ENCODE data around the gene MERTK.
"Not testable (repeated sequence)": the region's sequence is repeated elsewhere in the genome, so short reads cannot be mapped to it uniquely, and the experiment has no call there.

MERTK gene

DNA sequence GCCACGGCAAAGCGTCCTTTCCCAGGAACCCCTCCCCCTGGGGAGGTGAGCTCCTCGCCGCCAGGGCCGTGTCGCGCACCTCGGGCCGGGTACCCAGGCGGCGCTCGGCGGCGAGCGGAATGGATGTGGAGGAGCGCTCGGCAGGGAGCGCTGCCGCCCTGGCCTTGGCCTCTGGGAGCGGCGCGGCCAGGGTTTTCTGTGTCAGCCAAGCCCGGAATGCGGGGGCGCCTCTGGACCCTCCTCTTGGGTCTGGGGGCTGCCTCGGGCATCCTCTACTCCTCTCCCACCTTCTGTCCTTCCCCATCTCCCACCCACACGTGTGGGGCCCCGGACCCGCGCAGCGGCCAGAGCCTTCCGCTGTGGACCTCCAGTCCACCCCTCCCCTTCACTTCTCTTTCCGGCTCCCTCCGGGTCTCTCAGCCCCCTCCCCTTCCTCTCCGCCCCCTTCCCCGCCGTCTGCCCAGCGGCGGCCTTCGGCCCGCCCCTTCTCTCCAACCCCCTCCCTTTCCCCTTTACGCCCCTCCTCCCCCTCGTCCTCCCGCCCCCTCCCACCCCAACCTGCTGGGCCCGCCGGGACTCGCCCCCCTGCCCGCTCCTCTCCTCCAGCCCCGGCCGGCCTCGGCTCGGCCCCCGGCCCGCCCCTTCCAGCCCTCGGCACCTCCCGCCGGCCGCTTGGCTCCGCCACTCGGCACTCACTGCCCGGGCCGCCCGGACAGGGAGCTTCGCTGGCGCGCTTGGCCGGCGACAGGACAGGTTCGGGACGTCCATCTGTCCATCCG is at the start of gene MERTK:
Gene MERTK, plus strand, starts transcription at position 684 of the 779 bp plus-strand sequence. CDS start 129 bp downstream, outside the sequence.
- DNase-seq (ENCODE audit: low spot score), result no peak

DNA sequence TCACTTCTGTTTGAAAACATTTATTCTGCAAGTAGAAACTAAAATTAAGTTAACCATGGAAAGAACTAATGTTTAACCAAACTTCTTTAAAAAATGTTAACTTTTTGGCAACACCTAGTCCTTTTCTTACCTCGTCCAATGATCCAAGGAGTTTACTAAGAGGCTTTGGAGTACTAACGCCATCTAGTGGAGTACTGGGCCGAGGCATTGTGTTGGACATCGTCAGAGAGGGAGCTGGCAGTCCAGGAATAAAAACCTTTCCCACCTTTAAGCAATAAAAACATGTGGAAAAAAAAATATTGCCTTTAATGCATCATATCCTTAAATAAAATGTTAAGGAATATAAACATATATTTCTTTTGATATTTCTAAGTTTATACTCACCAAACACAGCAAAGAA is 47.8 kb upstream of the MERTK start:
- DNase-seq (ENCODE audit: low spot score), result peak; percentile 15

DNA sequence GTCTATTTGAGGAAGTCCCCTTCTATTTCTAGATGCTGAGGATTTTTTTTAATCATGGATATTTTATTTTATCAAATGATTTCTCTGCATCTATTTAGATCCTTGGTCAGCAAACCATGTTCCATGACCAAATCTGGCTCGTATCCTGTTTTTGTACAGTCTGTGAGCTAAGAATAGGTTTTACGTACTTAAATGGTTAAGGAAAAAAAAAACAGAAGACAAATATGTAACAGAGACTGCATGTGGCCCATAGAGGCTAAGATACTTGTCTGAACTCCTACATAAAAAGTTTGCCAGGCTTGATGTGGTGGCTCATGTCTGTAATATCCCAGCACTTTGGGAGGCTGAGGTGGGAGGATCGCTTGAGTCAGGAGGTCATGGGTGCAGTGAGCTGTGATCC is 45.9 kb upstream of the MERTK start:
- DNase-seq (ENCODE audit: low spot score), result not testable (repeated sequence)

DNA sequence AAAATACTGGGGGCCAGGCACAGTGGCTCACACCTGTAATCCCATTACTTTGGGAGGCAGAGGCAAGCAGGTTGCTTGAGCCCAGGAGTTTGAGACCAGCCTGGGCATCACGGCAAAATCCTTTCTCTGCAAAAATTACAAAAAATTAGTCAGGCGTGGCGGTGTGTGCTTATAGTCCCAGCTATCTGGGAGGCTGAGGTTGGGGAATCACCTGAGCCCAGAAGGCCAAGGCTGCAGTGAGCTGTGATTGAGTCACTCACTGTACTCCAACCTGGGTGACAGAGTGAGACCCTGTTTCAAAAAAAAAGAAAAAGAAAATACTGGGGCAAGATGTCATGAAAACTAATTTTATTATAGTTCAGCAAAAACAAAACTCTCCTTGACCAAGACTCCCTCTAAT is 38.4 kb upstream of the MERTK start:
- DNase-seq (ENCODE audit: low spot score), result not testable (repeated sequence)

DNA sequence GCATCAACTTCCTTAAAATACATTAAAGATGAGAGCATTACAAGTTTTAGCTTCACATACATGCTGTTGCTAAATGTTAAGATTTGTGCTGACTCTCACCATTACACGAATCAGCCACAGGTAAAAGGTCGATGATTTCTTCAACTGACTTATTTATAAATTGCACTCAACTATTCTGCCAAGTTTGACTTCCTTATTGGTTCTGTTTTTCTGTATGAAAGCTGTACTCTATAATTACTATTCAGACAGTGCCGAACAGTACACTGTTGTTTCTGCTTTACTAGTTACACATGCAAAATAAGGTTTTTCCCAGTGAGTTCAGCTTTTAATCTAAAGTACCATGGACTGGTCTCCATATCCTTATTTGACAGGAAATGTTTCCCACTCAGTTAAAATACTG is 33.3 kb upstream of the MERTK start:
- not testable (repeated sequence) for DNase-seq (ENCODE audit: low spot score)

DNA sequence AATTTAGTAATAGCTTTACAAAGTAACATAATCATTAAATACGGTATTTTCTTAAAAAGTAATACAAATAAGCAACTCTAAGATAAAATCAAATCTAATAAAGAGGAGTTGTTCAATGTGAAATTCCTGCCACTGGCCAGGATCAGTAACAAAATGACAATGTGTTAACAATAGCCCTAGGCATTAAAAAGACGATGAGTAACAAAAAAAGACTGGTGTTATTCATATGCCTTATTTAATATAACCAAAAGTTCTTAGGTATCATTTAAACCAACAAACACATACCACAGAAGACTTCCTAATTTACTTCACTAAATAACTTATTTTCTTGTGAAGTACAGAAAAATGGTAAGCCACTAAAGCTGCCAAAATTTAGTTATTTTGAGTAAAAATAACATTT is 25.6 kb upstream of the MERTK start:
- not testable (repeated sequence) for DNase-seq (ENCODE audit: low spot score)

DNA sequence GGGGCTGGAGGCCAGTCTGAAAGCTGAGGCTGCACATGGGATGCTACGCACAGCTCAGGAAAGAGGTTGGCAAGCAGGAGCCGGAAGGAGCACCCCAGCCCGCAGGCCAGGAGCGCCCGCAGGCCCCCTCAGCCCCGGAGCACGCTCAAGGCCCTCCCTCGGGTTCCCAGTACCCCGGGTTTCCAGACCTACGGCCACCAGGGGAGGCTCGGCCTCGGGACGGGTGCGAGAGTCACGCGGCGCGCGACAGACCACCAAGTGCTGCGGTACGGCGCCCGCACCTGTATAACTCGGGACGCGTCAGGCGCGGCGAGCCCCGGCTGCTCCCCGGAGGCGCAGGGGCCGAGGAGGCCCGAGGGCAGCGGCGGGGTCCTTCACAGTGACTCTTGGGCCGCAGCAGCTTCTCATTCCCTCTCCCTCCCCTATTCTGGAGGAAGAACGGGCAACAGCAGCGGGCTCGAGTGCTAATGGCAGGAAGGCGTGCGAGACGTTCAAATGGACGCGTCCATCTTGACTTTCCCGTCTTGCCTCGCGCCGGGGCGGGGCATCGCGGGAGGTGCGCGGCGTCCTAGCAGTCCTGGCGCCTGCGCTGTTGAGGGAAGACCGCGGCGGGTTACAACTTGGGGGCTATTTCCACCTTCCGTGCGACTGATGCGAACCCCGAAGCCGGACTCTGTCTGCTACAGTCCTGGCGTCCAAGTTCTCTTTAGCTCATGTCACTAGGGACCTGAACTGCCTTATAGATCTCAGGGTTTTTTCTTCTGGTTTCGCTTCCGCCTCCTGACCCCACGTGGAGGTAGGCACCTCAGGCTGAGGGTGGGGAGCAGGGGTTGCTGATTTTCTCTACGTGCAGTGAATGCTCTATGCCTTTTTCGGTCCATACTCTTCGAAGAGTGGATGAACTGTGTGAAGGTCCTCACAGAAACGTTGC is 14.5 kb upstream of the MERTK start, which contains the start of gene ANAPC1:
Gene ANAPC1, minus strand, starts transcription at position 533 of the 931 bp plus-strand sequence. CDS start 3,368 bp downstream, outside the sequence.
- DNase-seq (ENCODE audit: low spot score), result peak; percentile 73

DNA sequence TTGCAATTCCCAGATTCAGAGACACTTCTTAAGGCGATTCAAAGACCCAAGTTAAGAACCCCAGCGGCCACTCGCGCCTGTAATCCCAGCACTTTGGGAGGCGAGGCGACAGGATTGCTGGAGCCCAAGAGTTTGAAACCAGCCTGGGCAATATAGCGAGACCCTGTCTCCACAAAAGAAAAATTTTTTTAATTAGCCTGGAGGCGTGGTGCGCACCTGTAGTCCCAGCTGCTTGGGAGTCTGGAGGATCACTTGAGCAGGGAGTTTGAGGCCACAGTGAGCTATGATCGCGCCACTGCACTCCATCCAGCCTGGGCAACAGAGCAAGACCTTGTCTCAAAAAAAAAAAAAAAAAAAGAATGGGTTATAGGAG is 13.8 kb upstream of the MERTK start:
- DNase-seq (ENCODE audit: low spot score), result no peak

DNA sequence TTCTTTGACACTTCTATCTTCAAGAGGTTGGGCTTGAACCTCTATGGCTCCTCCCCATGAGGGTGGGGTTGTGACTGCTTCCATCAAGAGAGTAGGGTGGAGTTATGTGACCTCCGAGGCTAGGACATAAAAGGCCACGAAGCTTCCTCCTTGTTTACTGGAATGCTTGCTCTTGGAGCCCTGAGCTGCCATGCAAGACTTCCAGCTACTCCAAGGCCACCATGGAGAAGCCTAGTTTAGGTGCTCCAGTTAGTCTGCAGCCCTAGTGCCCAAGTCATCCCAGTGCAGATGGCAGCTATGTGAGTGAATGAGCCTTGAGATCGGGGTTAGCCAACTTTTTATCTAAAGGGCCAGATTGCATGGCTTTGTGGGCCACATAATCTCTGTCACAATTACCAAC is 2.4 kb upstream of the MERTK start:
- DNase-seq (ENCODE audit: low spot score), result no peak

DNA sequence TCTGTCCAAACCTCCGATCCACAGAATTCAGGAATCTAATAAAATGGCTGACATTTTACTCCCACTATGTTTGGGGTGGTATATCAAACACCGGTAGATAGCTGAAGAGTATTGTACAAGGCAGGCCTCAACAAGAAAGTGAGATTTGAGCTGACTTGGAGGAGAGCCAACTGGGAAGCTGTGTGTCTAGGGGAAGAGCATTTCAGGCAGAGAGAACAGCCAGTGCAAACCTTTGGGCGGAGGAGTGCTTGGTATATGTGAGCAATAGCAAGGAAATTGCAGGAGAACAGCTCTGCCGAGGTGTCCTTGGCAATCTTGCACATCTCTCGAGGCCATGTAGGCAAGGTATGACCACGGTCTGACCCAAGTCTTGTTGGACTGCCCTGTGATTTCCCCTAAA is 1.8 kb upstream of the MERTK start:
- no peak for DNase-seq (ENCODE audit: low spot score)

DNA sequence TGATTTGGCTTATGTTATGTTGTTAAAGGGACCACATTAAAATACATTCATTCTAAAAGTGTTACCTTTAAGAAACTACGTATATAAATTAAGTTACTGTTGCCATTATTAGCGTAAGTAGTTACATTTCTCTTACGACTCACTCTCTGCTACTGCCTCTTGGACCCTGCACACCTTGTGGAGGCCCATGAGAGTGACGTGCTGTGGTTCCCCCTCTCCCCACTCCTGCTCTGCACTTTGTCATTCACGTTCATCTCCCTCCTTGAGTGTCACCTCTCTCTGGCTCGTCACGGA is 830 bp upstream of the MERTK start:
- no peak for DNase-seq (ENCODE audit: low spot score)

DNA sequence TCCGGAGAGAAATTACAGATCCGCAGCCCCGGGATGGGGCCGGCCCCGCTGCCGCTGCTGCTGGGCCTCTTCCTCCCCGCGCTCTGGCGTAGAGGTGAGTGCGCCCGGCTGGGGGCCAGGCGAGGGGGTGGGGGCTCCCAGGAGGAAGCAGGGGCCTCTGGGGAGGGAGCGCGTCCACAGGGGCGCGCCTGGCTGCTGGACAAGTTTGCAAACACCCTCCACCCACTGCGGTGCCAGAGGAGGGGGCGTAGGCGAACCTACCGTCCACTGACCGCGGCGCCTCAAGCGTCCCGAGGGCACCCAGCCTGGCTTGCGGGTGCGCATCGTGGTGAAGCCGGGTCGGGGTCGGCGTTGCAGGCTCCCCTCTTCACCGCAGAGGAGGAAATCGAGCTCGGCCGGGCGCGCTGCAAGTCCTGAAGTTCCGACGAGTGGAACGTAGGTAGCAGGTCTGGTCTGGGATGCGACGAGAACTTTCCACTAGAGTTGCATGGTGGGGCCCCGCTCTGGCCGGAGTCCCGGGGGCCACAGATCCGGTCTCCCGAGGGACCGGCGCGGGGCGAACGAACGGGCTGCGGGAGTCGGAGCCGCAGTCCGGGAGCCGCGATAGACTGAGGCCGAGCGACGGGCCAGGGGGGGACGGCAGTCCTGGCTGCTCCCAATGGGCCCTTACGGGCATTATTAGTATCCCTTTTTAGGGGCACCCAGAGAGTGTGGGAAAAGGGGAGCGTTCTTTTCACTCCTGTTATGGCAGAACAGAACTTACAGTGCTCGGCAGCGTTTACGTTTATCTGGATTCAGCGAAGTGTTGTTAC is 502 bp downstream of the MERTK start:
- DNase-seq (ENCODE audit: low spot score), result no peak

DNA sequence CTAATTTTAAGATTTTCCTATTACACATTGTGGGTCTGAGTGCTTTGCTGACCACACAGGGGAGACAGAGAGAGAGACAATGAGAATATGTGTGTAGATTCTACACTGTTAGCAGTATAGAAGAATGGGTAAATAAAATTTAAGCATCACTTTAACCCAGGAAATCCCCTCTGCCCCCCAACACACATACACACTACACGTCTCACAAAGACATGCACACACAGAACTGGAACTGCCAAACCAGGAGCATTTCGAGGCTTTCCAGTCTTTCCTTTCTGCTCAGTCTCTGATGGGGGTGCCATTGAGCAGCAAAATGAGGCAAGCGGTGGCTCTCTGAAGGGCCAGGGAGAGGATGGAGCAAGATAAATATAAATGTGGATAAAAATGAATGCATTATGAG is 2.5 kb downstream of the MERTK start:
- no peak for DNase-seq (ENCODE audit: low spot score)

DNA sequence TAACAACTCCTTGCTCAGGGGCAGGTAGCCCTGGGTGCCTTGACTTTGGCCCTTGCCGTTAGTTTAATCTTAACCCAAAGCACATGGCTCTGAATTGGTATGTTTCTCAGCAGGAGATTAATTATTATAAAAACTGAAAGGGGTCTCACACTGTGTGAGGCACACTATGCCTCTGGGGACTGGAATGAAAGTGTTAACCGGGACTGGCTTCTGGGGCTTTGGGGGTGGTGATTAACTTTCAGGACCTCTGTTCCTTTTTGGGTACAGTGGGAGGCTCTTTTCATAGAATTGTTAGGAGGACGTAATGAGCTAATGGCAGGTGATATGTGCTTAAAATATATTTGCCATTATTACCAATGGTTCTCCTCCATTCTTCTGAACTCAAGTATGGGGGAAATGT is 5.1 kb downstream of the MERTK start:
- no peak for DNase-seq (ENCODE audit: low spot score)

DNA sequence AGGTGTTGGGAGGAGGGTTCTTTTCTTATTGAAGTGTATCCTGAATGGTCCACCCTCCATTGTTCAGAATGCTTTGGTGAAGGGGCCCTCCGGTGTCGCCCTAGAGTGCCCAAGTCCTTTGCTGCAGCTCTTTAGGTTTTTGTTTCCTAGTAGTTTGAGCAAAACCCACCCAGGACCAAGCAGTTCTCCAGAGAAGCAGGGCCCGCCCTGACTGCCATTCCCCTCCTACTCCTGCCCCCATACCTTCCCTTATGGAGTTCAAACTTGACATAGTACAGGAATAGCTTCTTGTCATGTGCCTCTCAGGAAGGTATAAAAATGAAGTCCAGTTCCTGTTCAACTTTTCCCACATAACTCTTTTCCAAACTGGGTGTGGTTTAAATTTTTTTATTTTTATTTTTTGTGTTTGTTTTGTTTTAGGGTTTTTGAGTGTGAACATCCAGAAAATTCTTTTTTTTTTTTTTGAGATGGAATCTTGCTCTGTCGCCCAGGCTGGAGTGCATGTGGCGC is 5.6 kb downstream of the MERTK start:
- DNase-seq (ENCODE audit: low spot score), result no peak

DNA sequence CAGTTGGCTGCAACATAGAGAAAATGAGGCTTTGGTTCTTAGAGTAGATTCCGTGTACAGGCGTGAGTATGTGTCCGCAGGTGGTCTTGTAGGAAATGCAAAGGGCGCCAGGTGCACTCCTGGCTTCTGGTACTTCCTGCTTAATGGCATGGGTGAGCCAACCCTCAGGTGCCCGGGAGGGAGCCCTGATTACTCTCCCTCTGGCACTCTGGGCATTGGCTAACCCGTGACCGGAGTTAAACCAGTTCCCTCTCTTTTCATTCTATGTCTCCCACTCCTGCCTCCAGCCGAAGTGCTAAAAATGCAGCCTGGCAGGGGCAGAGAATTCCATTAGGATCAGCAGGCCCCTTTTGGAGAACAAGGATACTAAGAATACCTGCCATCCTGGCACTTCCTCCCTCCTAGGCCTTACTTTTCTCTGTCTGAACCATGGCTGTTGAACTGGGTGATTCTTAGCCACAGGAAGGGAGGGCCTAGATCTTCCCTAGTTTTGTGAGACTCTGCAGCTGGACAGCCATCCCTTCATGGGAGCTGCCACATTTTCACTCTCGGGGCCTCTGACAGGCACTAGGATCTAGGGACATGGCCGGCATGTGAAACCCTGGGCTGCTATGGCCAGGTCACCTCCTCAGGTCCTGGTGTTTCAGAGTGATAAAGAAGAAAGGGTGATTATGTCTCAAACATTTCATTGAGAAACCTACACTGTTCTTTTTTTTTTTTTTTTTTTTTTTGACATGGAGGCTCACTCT is 6.5 kb downstream of the MERTK start:
- DNase-seq (ENCODE audit: low spot score), result no peak

DNA sequence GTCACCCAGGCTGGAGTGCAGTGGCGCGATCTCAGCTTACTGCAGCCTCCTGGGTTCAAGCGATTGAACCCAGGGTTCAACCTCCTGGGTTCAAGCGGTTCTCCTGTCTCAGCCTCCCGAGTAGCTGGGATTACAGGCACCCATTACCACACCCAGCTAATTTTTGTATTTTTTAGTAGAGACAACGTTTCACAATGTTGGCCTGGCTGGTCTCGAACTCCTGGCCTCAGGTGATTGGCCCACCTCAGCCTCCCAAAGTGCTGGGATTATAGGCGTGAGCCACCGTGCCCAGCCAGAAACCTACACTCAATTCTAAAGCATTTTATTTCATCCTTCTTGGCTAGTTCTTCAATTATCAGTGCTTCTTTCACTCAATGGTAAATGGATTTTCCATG is 7.1 kb downstream of the MERTK start:
- DNase-seq (ENCODE audit: low spot score), result not testable (repeated sequence)

DNA sequence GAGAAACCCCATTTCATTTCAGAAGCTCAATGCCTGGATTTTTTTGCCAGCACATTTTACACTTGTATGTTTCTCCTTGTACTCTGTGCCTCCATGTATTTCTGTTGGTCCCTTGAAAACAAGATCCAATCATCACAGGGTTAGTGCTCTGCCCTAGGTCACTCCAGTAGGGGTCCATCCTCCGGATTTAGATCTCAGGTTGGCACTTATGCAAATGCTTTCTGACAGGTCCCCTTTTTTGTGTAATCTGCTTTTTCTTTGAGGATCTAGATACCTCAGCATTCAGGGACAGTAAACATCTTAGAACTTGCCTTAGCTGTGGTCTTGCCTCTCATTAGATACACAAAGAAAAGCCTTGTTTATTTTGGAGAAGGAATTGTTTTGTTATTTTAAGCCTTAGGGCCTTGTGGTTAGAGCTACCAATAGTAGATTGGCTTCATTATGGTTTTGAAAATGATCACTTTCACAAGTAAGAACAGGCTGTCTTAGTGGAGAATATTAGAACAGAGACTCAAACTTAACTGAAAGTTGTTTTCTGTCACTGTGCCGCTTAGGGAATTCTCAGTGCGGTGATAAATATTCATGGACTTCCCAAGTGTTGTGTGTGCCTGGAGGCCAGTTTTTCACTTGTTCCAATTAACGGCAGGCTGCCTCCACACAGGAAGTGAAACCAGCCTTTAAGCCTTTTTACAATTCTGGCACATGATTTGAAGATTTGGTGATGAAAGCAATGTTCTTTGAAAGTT is 7.8 kb downstream of the MERTK start:
- DNase-seq (ENCODE audit: low spot score), result no peak

DNA sequence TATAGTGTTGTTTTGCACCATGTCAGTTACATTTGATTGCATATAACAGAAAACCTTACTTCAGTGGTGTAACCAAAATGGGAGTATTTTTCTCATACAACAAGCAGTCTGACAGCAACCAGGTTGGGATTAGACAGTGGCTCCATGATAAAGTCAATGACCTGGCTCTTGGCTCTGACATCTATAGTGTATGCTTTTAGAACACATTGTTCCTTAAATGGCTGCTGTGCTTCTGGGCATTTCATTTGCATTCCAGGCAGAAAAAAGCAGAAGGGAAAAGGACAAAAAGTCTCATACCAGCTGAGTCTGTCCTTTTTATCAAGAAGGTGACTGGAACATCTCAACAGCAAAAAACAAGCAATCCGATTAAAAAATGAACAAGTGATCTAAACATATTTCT is 10.2 kb downstream of the MERTK start:
- no peak for DNase-seq (ENCODE audit: low spot score)

DNA sequence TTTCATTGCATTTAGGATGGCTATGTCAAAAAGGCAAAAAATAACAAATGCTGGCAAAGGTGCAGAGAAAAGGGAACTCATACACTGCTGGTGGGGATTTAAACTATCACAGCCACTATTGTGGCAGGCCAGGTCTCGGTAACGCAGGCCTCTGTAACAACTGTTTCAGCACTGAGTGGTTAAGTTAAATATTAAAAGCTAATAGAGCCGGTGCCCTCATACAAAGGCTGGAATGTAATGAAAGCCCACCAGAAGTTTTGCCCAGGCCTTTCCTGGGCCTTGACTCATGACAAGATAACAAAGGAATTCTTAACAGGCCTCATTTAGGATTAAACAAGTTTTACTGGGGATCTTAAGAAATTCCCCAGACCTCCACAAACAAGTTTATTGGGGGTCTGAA is 10.7 kb downstream of the MERTK start:
- no peak for DNase-seq (ENCODE audit: low spot score)

DNA sequence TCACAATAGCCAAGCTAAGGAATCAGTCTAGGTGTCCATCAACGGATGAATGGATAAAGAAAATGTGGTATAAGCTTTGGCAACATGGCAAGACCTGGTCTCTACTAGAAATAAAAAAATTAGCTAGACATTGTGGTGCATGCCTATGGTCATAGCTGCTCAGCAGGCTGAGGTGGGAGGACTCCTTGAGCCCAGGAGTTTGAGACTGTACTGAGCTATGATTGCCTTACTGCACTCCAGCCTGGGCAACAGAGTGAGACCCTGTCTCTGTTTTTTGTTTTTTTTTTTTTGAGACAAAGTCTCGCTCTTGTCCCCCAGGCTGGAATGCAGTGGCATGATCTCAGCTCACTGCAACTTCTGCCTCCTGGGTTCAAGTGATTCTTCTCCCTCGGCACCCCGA is 11.6 kb downstream of the MERTK start:
- DNase-seq (ENCODE audit: low spot score), result not testable (repeated sequence)
